Inferior parietal cortex (tissue), 1 donor: ENCODE results near the gene POLD1.

Experiments
- DNase-seq: peaks from one replicate; pipeline ENCODE4 v3.0.0-alpha.2; 2016; ENCODE audit errors: extremely low spot score

POLD1 gene

GRCh38 chr19:50418176-50419021 is 34.3 kb downstream of the POLD1 start, which contains the start of gene SPIB:
SPIB (plus strand) TSS chr19:50418938; CDS start chr19:50418963, 25 bp downstream.
- no peak for DNase-seq

GRCh38 chr19:50419022-50419579 is 35.0 kb downstream of the POLD1 start:
- DNase-seq = no peak

- no peak for DNase-seq
Measured at GRCh38 chr19:50419580-50420035, 35.5 kb downstream of the POLD1 start.

GRCh38 chr19:50420127-50420526 is 36.0 kb downstream of the POLD1 start:
- no peak for DNase-seq

- DNase-seq = no peak
Measured at GRCh38 chr19:50420808-50421207, 36.7 kb downstream of the POLD1 start.

GRCh38 chr19:50422397-50423278 is 38.5 kb downstream of the POLD1 start:
- no peak for DNase-seq

GRCh38 chr19:50423279-50424113 is 39.3 kb downstream of the POLD1 start:
- no peak for DNase-seq

- no peak for DNase-seq
Measured at GRCh38 chr19:50425581-50425980, 41.4 kb downstream of the POLD1 start.

- DNase-seq = no peak
Measured at GRCh38 chr19:50427318-50427925, 43.3 kb downstream of the POLD1 start.

GRCh38 chr19:50427997-50428425 is 43.9 kb downstream of the POLD1 start:
- peak; percentile 38 for DNase-seq

GRCh38 chr19:50428772-50429463 is 44.8 kb downstream of the POLD1 start:
- no peak for DNase-seq

- DNase-seq = no peak
Measured at GRCh38 chr19:50430888-50431342, 46.8 kb downstream of the POLD1 start.

- DNase-seq = peak; percentile 85
Measured at GRCh38 chr19:50431343-50432220, 47.4 kb downstream of the POLD1 start.

- DNase-seq = no peak
Measured at GRCh38 chr19:50432221-50433028, 48.3 kb downstream of the POLD1 start, which contains the start of gene MYBPC2. MYBPC2 (plus strand) TSS chr19:50432892; CDS start chr19:50432954, 62 bp downstream.

GRCh38 chr19:50433201-50434180 is 49.3 kb downstream of the POLD1 start:
- no peak for DNase-seq

GRCh38 chr19:50434525-50434924 is 50.4 kb downstream of the POLD1 start:
- DNase-seq = no peak

- DNase-seq = no peak
Measured at GRCh38 chr19:50435221-50435620, 51.1 kb downstream of the POLD1 start.
